HEK293 (cell line): Measurements from ENCODE around the gene SLC13A3.

Source experiments
- CTCF ChIA-PET: fragments of 350-600 bp; formaldehyde crosslinking; extraction: SDS; loops from one replicate; lab custom pipeline; 2021; ENCODE audit warnings: antibody characterized with exemption; lab: Yijun Ruan, JAX
- POLR2A ChIA-PET: fragments of 300-600 bp; formaldehyde crosslinking; extraction: SDS; loops from one replicate; lab custom pipeline; 2020; ENCODE audit warnings: antibody characterized with exemption, inconsistent platforms; lab: Yijun Ruan, JAX
- H3K27ac ChIP-seq: fragments of 200-500 bp; sonication (Bioruptor generic); 2 replicates; pipeline ENCODE4 v1.5.1; 2014; ENCODE audit warnings: low read depth, low read length, control low read depth, inconsistent platforms; ENCODE audit errors: extremely low read depth
- H3K36me3 ChIP-seq, 2 experiments: fragments of 200-500 bp in 1 of 2; sonication (Bioruptor generic) in 1 of 2; 1 replicate in 1 of 2; 2 replicates in 1 of 2; pipeline ENCODE4 v1.5.1; 2014 to 2017; ENCODE audit warnings: inconsistent platforms in 2 of 2, low read length in 2 of 2; ENCODE audit not compliant: control insufficient read depth in 2 of 2, insufficient read depth in 1 of 2
- H3K4me1 ChIP-seq: fragments of 200-500 bp; sonication (Bioruptor generic); 2 replicates; pipeline ENCODE4 v1.5.1; 2014; ENCODE audit warnings: mild to moderate bottlenecking, low read length, inconsistent platforms; ENCODE audit not compliant: control insufficient read depth, insufficient read depth
- H3K4me3 ChIP-seq: 2 replicates; pipeline ENCODE4 v1.5.1; 2011; ENCODE audit warnings: low read depth, mild to moderate bottlenecking, control low read depth, low read length, moderate library complexity
- H3K9me3 ChIP-seq: fragments of 200-500 bp; sonication (Bioruptor generic); 2 replicates; pipeline ENCODE4 v1.5.1; 2014; ENCODE audit warnings: low read depth, low read length, inconsistent platforms; ENCODE audit not compliant: control insufficient read depth, insufficient read depth
- GLI2 ChIP-seq: fragments of 450-650 bp; formaldehyde crosslinking; IDR thresholded peaks from 2 replicates; pipeline ENCODE4; 2017; ENCODE audit warnings: missing biosample characterization, missing genetic modification characterization, low read depth, borderline replicate concordance
- SALL2 ChIP-seq: fragments of 450-650 bp; formaldehyde crosslinking; IDR thresholded peaks from 2 replicates; pipeline ENCODE4 v1.5.0; 2017; ENCODE audit warnings: missing biosample characterization, mild to moderate bottlenecking, missing genetic modification characterization, borderline replicate concordance
- SCRT1 ChIP-seq: fragments of 450-650 bp; formaldehyde crosslinking; IDR thresholded peaks from 2 replicates; pipeline ENCODE4 v1.5.1; 2016; ENCODE audit warnings: missing biosample characterization, missing genetic modification characterization, borderline replicate concordance
- ZBTB1 ChIP-seq: fragments of 450-650 bp; formaldehyde crosslinking; IDR thresholded peaks from 2 replicates; pipeline ENCODE4 v1.5.1; 2016; ENCODE audit warnings: missing biosample characterization, missing genetic modification characterization
- ZBTB21 ChIP-seq: fragments of 450-650 bp; formaldehyde crosslinking; IDR thresholded peaks from 2 replicates; pipeline ENCODE4 v1.5.1; 2017; ENCODE audit warnings: missing biosample characterization, missing genetic modification characterization
- ZNF138 ChIP-seq: fragments of 450-650 bp; formaldehyde crosslinking; IDR thresholded peaks from 2 replicates; pipeline ENCODE4 v1.5.1; 2016; ENCODE audit warnings: missing biosample characterization, missing genetic modification characterization, borderline replicate concordance
- ZNF157 ChIP-seq: fragments of 450-650 bp; formaldehyde crosslinking; IDR thresholded peaks from 2 replicates; pipeline ENCODE4 v1.5.1; 2016; ENCODE audit warnings: missing biosample characterization, missing genetic modification characterization
- ZNF174 ChIP-seq: fragments of 450-650 bp; formaldehyde crosslinking; IDR thresholded peaks from 2 replicates; pipeline ENCODE4 v1.5.0; 2017; ENCODE audit warnings: missing biosample characterization, mild to moderate bottlenecking, missing genetic modification characterization
- ZNF19 ChIP-seq: fragments of 450-650 bp; formaldehyde crosslinking; IDR thresholded peaks from 2 replicates; pipeline ENCODE4; 2016; ENCODE audit warnings: missing biosample characterization, missing genetic modification characterization, low read depth
- ZNF202 ChIP-seq: fragments of 450-650 bp; formaldehyde crosslinking; IDR thresholded peaks from 2 replicates; pipeline ENCODE4 v1.5.1; 2016; ENCODE audit warnings: missing biosample characterization, missing genetic modification characterization, borderline replicate concordance
- ZNF223 ChIP-seq: fragments of 450-650 bp; formaldehyde crosslinking; IDR thresholded peaks from 2 replicates; pipeline ENCODE4 v1.5.1; 2016; ENCODE audit warnings: missing biosample characterization, missing genetic modification characterization
- ZNF341 ChIP-seq: fragments of 450-650 bp; formaldehyde crosslinking; IDR thresholded peaks from 2 replicates; pipeline ENCODE4; 2016; ENCODE audit warnings: low read depth, missing biosample characterization, missing genetic modification characterization
- ZNF354C ChIP-seq: fragments of 450-650 bp; formaldehyde crosslinking; IDR thresholded peaks from 2 replicates; pipeline ENCODE4 v1.5.1; 2016; ENCODE audit warnings: missing biosample characterization, missing genetic modification characterization, low read depth, borderline replicate concordance
- ZNF423 ChIP-seq: fragments of 450-650 bp; formaldehyde crosslinking; IDR thresholded peaks from 2 replicates; pipeline ENCODE4 v1.5.1; 2016; ENCODE audit warnings: missing biosample characterization, missing genetic modification characterization
- ZNF433 ChIP-seq: fragments of 450-650 bp; formaldehyde crosslinking; IDR thresholded peaks from 2 replicates; pipeline ENCODE4 v1.5.1; 2016; ENCODE audit warnings: missing biosample characterization, missing genetic modification characterization, low read depth
- ZNF473 ChIP-seq: fragments of 450-650 bp; formaldehyde crosslinking; IDR thresholded peaks from 2 replicates; pipeline ENCODE4 v1.5.1; 2017; ENCODE audit warnings: missing biosample characterization, missing genetic modification characterization
- ZNF510 ChIP-seq: fragments of 450-650 bp; formaldehyde crosslinking; IDR thresholded peaks from 2 replicates; pipeline ENCODE4 v1.5.1; 2018; ENCODE audit warnings: mild to moderate bottlenecking, missing genetic modification characterization, missing biosample characterization; ENCODE audit not compliant: insufficient replicate concordance
- ZNF530 ChIP-seq: fragments of 450-650 bp; formaldehyde crosslinking; IDR thresholded peaks from 2 replicates; pipeline ENCODE4 v1.5.1; 2016; ENCODE audit warnings: low read depth, missing biosample characterization, missing genetic modification characterization
- ZNF555 ChIP-seq: fragments of 450-650 bp; formaldehyde crosslinking; conservative IDR thresholded peaks from 2 replicates; pipeline ENCODE4 v1.5.1; 2017; ENCODE audit warnings: missing biosample characterization, mild to moderate bottlenecking, missing genetic modification characterization, inconsistent platforms
- ZNF610 ChIP-seq: fragments of 450-650 bp; formaldehyde crosslinking; IDR thresholded peaks from 2 replicates; pipeline ENCODE4 v1.5.1; 2016; ENCODE audit warnings: missing biosample characterization, missing genetic modification characterization, borderline replicate concordance
- ZNF843 ChIP-seq: fragments of 450-650 bp; formaldehyde crosslinking; IDR thresholded peaks from 2 replicates; pipeline ENCODE4 v1.5.1; 2016; ENCODE audit warnings: missing biosample characterization, missing genetic modification characterization
- TF ChIP-seq, protein P1 (sequence below): fragments of 450-650 bp; formaldehyde crosslinking; IDR thresholded peaks from 2 replicates; pipeline ENCODE4 v1.5.1; 2016; ENCODE audit warnings: missing biosample characterization, missing genetic modification characterization
- TF ChIP-seq, protein P2 (sequence below): fragments of 450-650 bp; formaldehyde crosslinking; IDR thresholded peaks from 2 replicates; pipeline ENCODE4 v1.5.1; 2017; ENCODE audit warnings: missing biosample characterization, missing genetic modification characterization
- TF ChIP-seq, protein P3 (sequence below): fragments of 450-650 bp; formaldehyde crosslinking; IDR thresholded peaks from 2 replicates; pipeline ENCODE4 v1.5.1; 2016; ENCODE audit warnings: missing biosample characterization, missing genetic modification characterization
- TF ChIP-seq, protein P4 (sequence below): fragments of 450-650 bp; formaldehyde crosslinking; IDR thresholded peaks from 2 replicates; pipeline ENCODE4 v1.5.1; 2017; ENCODE audit warnings: missing biosample characterization, missing genetic modification characterization
- TF ChIP-seq, protein P5 (sequence below): fragments of 450-650 bp; formaldehyde crosslinking; IDR thresholded peaks from 2 replicates; pipeline ENCODE4 v1.5.1; 2016; ENCODE audit warnings: missing biosample characterization, missing genetic modification characterization, borderline replicate concordance
- TF ChIP-seq, protein P6 (sequence below): sonication (generic); formaldehyde crosslinking; IDR thresholded peaks from 2 replicates; pipeline ENCODE4 v1.8.1; 2022; ENCODE audit warnings: mild to moderate bottlenecking, moderate library complexity, missing genetic modification reagents

Gene SLC13A3

DNA sequence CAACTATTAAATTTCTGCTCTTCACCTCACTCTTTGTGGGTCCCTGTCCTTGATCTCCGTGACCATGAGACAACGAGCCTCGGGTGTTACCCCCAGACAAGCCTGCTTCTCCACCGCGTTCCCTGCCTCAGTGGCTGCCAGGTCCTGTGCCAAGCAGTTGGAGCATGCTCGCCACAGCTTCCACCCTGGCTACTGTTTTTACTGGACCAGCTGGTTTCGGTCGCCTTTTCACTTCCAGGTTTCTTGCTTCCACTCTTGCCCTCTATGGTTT, 32.3 kb upstream of the SLC13A3 start:
- H3K4me3 ChIP-seq = no peak overlapping the region
- POLR2A ChIA-PET = no interaction called here
- H3K4me1 ChIP-seq = no peaks in the 10 kb centered on the region
- TF ChIP-seq SALL2 (tag by site-specific recombination) (no peak), GLI2 (tag by site-specific recombination) (no peak), ZBTB21 (no peak), ZNF843 (no peak), ZNF354C (tag by site-specific recombination) (no peak), ZNF473 (tag by site-specific recombination) (no peak)
- TF ChIP-seq, protein P1, sequence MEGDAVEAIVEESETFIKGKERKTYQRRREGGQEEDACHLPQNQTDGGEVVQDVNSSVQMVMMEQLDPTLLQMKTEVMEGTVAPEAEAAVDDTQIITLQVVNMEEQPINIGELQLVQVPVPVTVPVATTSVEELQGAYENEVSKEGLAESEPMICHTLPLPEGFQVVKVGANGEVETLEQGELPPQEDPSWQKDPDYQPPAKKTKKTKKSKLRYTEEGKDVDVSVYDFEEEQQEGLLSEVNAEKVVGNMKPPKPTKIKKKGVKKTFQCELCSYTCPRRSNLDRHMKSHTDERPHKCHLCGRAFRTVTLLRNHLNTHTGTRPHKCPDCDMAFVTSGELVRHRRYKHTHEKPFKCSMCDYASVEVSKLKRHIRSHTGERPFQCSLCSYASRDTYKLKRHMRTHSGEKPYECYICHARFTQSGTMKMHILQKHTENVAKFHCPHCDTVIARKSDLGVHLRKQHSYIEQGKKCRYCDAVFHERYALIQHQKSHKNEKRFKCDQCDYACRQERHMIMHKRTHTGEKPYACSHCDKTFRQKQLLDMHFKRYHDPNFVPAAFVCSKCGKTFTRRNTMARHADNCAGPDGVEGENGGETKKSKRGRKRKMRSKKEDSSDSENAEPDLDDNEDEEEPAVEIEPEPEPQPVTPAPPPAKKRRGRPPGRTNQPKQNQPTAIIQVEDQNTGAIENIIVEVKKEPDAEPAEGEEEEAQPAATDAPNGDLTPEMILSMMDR (tag by site-specific recombination) = no peak
- H3K27ac ChIP-seq = no peak overlapping the region
- no peaks in the 10 kb centered on the region for H3K9me3 ChIP-seq
- H3K36me3 ChIP-seq = peaks cover 0 to 38% of the 10 kb centered on the region in 2 experiments; a peak in 1 of 3 replicates
- CTCF ChIA-PET = interaction anchor here (1.1 kb wide), 1 partner anchor 12 kb away, joined by 3 read pairs; no protein-coding TSS in a partner anchor

DNA sequence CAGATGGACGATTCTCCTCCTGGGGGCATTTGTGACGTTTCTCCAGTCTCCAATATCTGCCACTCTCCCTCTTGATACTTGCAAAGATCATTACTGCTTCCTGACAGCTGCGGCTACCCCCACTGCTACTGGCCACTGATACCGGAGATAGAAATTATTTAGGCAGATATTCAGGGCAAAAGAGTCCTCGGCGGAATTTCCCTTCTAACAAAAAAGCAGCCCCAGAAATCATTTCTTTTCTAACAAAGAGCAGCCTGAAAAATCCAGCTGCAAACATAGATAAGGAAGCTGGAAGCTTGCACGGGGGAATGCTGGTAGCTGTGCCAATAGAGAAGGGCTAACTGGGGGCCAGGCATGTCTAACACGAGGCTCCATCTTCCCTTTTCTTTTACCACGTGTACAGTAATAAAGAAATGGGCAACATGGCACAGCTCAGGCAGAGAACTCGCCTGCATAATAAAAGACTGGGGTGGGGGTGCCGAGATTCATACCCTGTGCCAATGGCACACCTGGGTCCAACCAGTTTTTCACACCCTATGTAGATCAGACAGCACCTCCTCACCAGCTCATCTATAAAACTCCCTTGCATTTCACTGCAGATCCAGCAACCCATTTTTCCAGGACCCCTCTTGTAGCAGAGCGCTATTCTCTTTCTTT, 31.9 kb upstream of the SLC13A3 start:
- no peak overlapping the region for H3K4me3 ChIP-seq
- ChIA-PET POLR2A (no interaction called here), CTCF (interaction anchor here (1.1 to 4.7 kb wide), 4 partner anchors 11 to 162 kb away, joined by 3 to 45 read pairs (median 8); no protein-coding TSS in a partner anchor)
- no peak overlapping the region for H3K27ac ChIP-seq
- H3K4me1 ChIP-seq = no peaks in the 10 kb centered on the region
- TF ChIP-seq ZNF530 (tag by site-specific recombination) (no peak), ZNF510 (tag by site-specific recombination) (no peak), ZNF19 (tag by site-specific recombination) (no peak), ZNF610 (tag by site-specific recombination) (no peak), ZNF341 (tag by site-specific recombination) (no peak), ZNF433 (tag by site-specific recombination) (no peak), ZBTB1 (no peak), ZNF157 (tag by site-specific recombination) (no peak), ZNF555 (tag by site-specific recombination) (no peak), ZNF138 (no peak), SCRT1 (tag by site-specific recombination) (no peak), ZNF174 (tag by site-specific recombination) (no peak), ZNF223 (tag by site-specific recombination) (no peak), ZNF423 (tag by site-specific recombination) (no peak), ZNF202 (tag by site-specific recombination) (no peak)
- TF ChIP-seq, protein P2, sequence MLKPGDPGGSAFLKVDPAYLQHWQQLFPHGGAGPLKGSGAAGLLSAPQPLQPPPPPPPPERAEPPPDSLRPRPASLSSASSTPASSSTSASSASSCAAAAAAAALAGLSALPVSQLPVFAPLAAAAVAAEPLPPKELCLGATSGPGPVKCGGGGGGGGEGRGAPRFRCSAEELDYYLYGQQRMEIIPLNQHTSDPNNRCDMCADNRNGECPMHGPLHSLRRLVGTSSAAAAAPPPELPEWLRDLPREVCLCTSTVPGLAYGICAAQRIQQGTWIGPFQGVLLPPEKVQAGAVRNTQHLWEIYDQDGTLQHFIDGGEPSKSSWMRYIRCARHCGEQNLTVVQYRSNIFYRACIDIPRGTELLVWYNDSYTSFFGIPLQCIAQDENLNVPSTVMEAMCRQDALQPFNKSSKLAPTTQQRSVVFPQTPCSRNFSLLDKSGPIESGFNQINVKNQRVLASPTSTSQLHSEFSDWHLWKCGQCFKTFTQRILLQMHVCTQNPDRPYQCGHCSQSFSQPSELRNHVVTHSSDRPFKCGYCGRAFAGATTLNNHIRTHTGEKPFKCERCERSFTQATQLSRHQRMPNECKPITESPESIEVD (tag by site-specific recombination) = no peak
- TF ChIP-seq, protein P3, sequence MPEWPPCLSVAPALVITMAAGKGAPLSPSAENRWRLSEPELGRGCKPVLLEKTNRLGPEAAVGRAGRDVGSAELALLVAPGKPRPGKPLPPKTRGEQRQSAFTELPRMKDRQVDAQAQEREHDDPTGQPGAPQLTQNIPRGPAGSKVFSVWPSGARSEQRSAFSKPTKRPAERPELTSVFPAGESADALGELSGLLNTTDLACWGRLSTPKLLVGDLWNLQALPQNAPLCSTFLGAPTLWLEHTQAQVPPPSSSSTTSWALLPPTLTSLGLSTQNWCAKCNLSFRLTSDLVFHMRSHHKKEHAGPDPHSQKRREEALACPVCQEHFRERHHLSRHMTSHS = no peak
- TF ChIP-seq, protein P4, sequence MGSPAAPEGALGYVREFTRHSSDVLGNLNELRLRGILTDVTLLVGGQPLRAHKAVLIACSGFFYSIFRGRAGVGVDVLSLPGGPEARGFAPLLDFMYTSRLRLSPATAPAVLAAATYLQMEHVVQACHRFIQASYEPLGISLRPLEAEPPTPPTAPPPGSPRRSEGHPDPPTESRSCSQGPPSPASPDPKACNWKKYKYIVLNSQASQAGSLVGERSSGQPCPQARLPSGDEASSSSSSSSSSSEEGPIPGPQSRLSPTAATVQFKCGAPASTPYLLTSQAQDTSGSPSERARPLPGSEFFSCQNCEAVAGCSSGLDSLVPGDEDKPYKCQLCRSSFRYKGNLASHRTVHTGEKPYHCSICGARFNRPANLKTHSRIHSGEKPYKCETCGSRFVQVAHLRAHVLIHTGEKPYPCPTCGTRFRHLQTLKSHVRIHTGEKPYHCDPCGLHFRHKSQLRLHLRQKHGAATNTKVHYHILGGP (tag by site-specific recombination) = no peak
- TF ChIP-seq, protein P5, sequence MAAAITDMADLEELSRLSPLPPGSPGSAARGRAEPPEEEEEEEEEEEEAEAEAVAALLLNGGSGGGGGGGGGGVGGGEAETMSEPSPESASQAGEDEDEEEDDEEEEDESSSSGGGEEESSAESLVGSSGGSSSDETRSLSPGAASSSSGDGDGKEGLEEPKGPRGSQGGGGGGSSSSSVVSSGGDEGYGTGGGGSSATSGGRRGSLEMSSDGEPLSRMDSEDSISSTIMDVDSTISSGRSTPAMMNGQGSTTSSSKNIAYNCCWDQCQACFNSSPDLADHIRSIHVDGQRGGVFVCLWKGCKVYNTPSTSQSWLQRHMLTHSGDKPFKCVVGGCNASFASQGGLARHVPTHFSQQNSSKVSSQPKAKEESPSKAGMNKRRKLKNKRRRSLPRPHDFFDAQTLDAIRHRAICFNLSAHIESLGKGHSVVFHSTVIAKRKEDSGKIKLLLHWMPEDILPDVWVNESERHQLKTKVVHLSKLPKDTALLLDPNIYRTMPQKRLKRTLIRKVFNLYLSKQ (tag by site-specific recombination) = no peak
- TF ChIP-seq, protein P6, sequence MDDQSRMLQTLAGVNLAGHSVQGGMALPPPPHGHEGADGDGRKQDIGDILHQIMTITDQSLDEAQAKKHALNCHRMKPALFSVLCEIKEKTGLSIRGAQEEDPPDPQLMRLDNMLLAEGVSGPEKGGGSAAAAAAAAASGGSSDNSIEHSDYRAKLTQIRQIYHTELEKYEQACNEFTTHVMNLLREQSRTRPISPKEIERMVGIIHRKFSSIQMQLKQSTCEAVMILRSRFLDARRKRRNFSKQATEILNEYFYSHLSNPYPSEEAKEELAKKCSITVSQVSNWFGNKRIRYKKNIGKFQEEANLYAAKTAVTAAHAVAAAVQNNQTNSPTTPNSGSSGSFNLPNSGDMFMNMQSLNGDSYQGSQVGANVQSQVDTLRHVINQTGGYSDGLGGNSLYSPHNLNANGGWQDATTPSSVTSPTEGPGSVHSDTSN (CRISPR knock-in tag) = no peak
- peaks cover 0 to 38% of the 10 kb centered on the region in 2 experiments; a peak in 1 of 3 replicates for H3K36me3 ChIP-seq
- no peaks in the 10 kb centered on the region for H3K9me3 ChIP-seq
